Measurements from ENCODE around the gene SNRPE. TPM values are rescaled to one million over a fixed set of nuclear protein-coding genes. Genes with fewer than 3 reads are reported as not detected.

The SNRPE gene

GRCh38 chr1:203916756-203917155 lies 55.4 kb downstream of the SNRPE start:
- Histone ChIP-seq H3K79me1 (ENCODE audit: low read depth, low read length) (no peaks in the 10 kb centered on the region), H3K14ac (ENCODE audit: low read length) (no peak overlapping the region), H3K36me3 (replicated peaks in 1 of 2; ENCODE audit: control insufficient read depth in 2 of 2, insufficient read depth in 2 of 2, low read length in 2 of 2) (no peaks in the 10 kb centered on the region), H3K4me1 (ENCODE audit: control insufficient read depth in 2 of 2, insufficient read depth in 1 of 2, low read depth in 1 of 2, low read length in 2 of 2) (no peaks in the 10 kb centered on the region), H3K9me3 (replicated peaks in 1 of 2; ENCODE audit: control insufficient read depth in 2 of 2, insufficient read depth in 1 of 2, low read depth in 1 of 2, low read length in 2 of 2) (peaks cover 0 to 1% of the 10 kb centered on the region in 2 donors), H2BK12ac (ENCODE audit: low read length) (no peak overlapping the region), H4K91ac (ENCODE audit: low read depth, low read length, poor library complexity) (no peak overlapping the region), H2BK120ac (ENCODE audit: low read depth, low read length) (no peak overlapping the region), H3K18ac (ENCODE audit: low read length) (no peak overlapping the region), H3K4me3 (ENCODE audit: low read length in 2 of 2) (no peak overlapping the region), H3K4ac (ENCODE audit: low read length) (no peak overlapping the region), H2AK5ac (ENCODE audit: low read depth, low read length) (no peak overlapping the region), H3K9ac (ENCODE audit: low read depth, low read length, poor library complexity) (no peak overlapping the region), H2BK5ac (ENCODE audit: low read length) (no peak overlapping the region), H3K27me3 (ENCODE audit: control insufficient read depth in 3 of 3, insufficient read depth in 3 of 3, low read depth in 1 of 3, low read length in 3 of 3) (no peaks in the 10 kb centered on the region), H2BK15ac (ENCODE audit: low read length) (no peak overlapping the region), H4K8ac (ENCODE audit: low read depth, low read length) (no peak overlapping the region), H3K23ac (ENCODE audit: low read depth, low read length, poor library complexity) (no peak overlapping the region), H2AFZ (ENCODE audit: low read length) (no peak overlapping the region), H3K4me2 (ENCODE audit: insufficient read depth, low read length, poor library complexity, severe bottlenecking) (no peak overlapping the region), H3K27ac (replicated peaks; ENCODE audit: low read length) (no peak overlapping the region)
- WGBS, 2 donors (ENCODE audit: extremely low coverage in 2 of 2, insufficient read length in 2 of 2, insufficient replicate concordance in 1 of 2), result no CpG with 5 or more reads among the region's 2 CpGs
- DNase-seq (ENCODE audit: low spot score), result no peak

Small RNA genes within 50 kb of the gene (small RNA-seq; reads per million reads assigned to genes)
- gene HSPE1P6 (ENCODE audit: insufficient read depth), result not detected
